GM12872 (cell line): ENCODE results near the gene DRC3.

ENCODE experiments used
- TF ChIP-seq, protein P1 (sequence below): IDR thresholded peaks from 3 replicates; pipeline ENCODE4 v1.5.1; 2011; ENCODE audit warnings: low read depth, mild to moderate bottlenecking, low read length, moderate library complexity; ENCODE audit not compliant: insufficient read depth

The DRC3 gene

GRCh38 chr17:17952691-17953090, 20.0 kb upstream of the DRC3 start:
- TF ChIP-seq, protein P1, sequence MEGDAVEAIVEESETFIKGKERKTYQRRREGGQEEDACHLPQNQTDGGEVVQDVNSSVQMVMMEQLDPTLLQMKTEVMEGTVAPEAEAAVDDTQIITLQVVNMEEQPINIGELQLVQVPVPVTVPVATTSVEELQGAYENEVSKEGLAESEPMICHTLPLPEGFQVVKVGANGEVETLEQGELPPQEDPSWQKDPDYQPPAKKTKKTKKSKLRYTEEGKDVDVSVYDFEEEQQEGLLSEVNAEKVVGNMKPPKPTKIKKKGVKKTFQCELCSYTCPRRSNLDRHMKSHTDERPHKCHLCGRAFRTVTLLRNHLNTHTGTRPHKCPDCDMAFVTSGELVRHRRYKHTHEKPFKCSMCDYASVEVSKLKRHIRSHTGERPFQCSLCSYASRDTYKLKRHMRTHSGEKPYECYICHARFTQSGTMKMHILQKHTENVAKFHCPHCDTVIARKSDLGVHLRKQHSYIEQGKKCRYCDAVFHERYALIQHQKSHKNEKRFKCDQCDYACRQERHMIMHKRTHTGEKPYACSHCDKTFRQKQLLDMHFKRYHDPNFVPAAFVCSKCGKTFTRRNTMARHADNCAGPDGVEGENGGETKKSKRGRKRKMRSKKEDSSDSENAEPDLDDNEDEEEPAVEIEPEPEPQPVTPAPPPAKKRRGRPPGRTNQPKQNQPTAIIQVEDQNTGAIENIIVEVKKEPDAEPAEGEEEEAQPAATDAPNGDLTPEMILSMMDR, result no peak

- TF ChIP-seq, protein P1, result no peak
Observed at GRCh38 chr17:17954079-17954478, 18.6 kb upstream of the DRC3 start.

- TF ChIP-seq, protein P1, result no peak
Observed at GRCh38 chr17:17957584-17957916, 15.1 kb upstream of the DRC3 start.

DNA sequence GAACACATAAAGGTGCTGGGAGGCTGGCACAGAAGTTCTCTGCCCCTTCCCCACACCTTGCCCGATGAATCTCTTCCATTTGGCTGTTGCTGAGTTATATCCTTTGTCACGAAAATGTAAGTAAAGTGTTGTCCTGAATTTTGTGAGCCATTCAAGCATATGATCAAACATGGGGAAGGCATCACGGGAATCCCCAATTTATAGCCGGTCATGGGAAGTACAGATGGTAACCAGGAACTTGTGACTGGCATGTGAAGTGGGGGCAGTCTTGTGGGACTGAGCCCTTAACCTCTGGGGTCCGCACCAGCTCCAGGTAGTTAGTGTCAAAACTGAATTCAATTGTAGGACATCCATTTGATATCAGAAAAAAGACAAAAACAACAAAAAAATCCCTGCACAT, 13.7 kb upstream of the DRC3 start:
- TF ChIP-seq, protein P1, result no peak

DNA sequence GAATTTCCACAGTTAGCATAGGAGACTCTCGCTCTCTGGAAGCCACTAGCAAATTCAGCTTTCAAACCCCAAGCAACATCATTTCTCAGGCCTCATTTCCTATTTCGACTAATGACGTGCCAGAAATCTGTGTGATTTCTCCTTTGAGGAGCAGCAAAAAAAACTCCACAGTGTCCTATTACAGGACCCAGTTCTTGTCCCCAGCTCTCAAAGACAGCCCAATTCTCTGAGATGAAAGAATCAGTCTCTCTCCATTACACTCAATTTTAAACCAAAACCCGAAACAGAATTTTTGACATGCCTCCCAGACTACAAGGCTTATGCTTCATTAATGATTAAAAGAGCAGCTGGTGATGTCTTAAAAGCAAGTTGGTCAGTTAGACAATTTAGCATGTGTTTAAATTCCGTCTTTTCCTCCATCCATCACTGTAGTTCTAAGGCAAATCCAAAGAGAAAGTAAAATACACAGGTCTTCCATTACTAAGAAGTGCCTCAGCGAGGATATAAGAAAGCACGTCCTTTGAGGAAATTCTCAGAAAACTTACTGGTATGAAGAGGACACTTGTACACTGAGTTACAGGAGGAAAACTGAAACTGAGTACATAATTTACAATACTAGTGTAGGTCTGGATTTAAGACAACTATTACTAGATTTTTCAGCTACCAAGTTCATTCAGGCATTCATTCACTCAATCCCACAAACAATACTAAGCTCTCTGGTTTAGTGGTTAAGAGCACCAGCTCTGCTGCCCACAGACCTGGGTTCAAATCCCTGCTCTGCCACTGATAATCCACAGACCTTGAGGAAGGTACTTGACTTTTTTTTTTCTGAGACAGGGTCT, 12.9 kb upstream of the DRC3 start:
- TF ChIP-seq, protein P1, result no peak

- TF ChIP-seq, protein P1, result no peak
Observed at GRCh38 chr17:17960500-17961030, 12.1 kb upstream of the DRC3 start.

DNA sequence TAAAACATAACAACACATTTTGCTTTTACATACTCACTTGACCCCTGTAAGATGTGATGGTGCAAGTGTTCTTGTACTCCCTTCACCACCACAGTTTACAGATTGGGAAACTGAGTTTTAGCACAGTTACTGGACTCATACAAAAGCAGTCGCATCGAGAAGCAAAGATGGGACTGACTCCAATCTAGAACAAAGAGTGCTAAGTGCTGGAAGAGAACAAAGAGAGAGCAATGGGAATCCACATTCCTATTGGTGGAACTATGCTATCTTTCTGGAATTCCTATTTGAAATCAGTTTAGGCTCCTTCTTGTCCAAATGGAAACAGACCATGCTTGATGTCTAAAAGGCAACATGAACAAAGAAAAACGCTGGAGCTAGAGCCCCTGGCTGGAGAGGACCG, 9.6 kb upstream of the DRC3 start:
- TF ChIP-seq, protein P1, result no peak
